GM18498 (cell line): ENCODE data around the gene FLOT2.
A peak's percentile ranks its signal among the peaks of the same experiment; 100 is the strongest.
"Not testable (repeated sequence)": the region's sequence is repeated elsewhere in the genome, so short reads cannot be mapped to it uniquely, and the experiment has no call there.

Experiments used
- ATAC-seq: cut with Tn5 transposase; IDR thresholded peaks from one replicate; pipeline ENCODE4 v1.9.1; 2021; ENCODE audit warnings: mild to moderate bottlenecking, moderate library complexity; ENCODE audit not compliant: unreplicated experiment

Gene FLOT2

GRCh38 chr17:28896884-28897768 is at the start of gene FLOT2:
FLOT2 (minus strand) TSS chr17:28897733; CDS start chr17:28897574, 159 bp downstream.
- peak; percentile 42 for ATAC-seq

DNA sequence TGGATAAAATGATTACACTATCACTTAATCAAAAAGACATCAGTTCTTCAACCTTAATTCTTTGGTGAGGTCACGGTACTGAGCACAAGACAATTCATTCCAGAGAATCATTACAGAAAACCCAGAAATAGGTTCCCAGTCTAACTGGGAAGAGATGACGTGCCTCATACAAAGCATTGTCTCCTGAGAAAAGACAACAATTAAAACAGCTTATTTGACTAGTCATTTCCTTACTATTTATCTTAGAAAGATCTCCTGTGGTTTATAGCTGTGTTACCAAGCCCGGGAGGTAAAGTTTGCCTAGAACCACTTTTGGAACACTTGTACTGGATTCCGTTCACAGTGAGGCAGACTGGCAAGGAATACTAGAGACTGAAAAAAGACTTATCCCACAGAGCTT is 48.7 kb upstream of the FLOT2 start:
- ATAC-seq: no peak

DNA sequence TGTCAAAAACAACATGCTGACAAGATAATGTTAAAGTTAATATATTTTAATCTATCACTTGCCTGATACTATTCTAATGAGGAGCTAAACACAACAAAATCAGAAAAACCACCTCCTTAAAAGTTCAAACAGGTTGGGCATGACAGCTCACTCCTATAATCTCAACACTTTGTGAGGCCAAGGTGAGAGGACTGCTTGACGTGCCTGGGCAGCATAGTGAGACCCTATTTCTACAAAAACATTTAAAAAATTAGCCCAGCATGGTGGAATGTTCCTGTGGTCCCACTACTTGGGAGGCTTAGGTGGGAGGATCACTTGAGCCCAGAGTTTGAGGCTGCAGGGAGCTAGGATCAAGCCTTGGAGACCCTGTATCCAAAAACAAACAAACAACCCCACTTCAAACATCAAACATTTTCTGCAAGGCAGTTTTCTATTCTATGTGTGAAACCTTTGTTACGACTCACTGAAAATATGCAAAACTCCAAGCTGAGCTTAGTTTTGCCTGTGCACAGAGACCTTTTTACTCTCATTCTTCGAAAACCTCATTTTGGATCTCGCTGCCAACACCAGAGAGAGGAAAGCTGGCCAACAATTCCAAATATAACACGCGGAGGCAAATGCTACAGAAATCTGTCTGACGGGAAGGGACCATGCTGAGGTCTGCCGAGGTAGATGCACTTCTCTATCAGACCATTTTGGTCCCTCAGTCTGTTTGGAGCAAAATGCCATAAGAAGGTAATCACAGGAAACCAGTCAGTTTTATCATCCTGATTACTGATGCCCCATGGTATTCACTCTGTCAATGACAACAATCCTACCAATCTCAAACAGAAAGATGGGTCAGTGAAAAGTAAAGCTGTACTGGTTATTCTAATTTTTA is 47.6 kb upstream of the FLOT2 start:
- no peak for ATAC-seq

DNA sequence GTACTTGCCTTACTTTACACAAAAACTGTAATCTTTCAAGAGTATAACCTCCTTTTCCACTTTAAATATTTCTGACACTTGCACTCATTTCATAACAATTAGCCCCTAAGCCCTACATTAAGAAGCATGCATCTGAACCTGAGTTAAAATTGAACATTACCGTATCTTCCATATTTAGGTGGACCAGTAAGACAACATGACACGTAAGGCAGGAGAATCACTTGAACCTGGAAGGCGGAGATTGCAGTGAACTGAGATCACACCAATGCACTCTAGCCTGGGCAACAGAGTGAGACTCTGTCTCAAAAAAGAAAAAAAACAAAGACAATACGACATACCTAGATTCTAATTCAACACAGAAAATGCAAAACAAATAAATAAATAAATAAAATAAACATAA is 46.8 kb upstream of the FLOT2 start:
- ATAC-seq: no peak

DNA sequence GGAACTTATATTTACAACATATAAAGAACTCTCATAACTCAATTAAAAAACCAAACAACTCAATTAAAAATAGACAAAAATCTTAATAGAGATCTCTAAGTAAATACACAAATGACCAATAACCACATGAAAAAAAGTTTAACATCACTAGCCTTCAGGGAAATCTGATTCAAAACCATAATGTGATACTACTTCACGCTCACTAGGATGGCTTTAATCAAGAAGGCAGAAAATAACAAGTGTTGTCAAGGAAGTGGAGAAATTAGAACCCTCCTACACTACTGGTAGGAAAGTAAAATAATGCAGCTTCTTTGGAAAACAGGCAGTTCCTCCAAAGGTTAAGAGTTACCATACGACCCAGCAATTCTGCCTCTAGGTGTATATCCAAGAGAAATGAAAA is 45.4 kb upstream of the FLOT2 start:
- ATAC-seq: no peak

DNA sequence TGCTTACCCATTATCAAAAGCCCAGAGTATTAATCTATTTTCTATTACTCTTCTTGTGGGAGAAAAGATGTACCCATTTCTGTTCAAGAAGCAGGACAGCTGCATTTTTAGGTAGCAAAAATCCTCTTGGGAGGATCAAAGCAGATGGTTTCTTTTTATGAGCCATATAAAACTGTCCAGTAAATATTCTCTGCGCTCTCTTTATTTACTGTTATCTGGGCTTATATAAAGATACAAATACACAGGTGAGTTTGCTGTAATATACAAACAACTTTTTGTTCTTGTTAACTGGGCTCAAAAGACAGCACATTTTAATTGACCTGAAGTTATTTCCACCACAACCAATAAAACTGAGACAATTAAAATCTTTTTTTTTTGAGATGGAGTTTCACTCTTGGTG is 43.7 kb upstream of the FLOT2 start:
- no peak for ATAC-seq

- ATAC-seq: no peak
Observed at GRCh38 chr17:28940675-28941074, 43.1 kb upstream of the FLOT2 start.

DNA sequence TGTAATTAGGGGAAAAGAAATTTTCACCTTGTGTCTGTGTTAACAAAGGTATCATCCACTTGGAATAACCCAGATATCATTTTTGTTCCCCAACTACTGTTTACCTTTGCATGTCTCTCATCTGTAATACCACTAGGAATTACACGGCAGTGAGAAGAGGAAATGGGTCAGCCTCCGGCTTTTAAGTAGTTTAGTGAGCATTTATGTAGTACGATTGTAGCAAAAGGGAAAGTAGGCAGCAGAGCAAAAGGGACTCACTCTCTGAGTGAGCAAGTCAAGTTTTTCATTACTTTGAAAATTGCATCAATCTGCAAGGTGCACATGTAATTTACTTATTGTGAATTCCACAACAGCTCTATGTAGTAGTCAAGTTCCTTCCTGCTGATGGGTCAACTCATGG is 42.6 kb upstream of the FLOT2 start:
- no peak for ATAC-seq

DNA sequence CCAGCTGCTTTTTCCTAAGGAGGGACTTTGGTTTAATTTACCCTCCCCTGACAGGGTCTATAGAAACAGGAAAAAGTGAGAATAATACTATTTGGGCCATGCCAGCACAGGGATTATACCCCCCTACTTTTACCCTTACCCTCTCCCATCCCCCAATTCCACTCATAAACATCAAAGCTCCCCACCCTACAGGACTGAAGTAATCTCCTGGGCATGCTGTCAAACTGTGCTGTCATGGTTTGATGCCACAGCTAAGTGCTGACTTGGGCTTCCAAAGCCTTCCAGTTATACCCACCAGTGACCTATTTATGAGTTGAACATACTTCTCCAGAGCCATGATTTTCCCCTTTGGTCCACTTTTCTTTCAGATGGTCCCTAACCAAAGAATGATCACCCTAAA is 41.0 kb upstream of the FLOT2 start:
- ATAC-seq: no peak

DNA sequence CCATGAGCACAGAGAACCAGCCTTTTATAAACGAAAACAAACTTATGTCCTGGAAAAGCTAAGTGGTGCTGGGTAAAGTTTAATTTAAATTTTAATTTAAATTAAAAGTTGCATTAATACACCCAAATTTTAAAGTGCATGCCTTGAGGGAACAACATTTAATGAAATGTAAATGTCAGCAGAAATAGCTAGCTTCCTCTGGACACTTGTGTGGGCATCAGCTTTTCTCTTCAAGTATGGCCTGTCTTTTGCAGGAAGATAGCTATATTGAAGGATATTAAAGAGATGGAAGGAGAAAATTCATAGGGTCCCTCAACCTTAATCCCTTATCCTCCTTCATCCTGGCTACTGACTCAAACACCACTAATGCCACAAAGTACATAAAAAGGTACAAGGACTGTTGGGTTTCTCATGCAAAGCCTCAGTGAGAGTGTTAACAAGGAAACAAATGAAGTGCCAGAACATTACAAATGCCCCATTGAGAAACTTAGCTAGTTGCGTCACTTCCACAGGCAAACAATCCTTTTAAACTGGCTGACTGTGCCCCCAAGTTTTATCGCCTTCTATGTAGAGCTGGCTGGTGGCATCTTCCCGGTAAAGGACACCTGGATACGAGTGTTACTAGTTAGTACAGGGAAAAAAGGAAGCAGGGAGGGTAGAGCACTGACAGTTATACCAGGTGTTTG is 39.7 kb upstream of the FLOT2 start:
- ATAC-seq: no peak

- no peak for ATAC-seq
Observed at GRCh38 chr17:28935744-28936460, 38.4 kb upstream of the FLOT2 start.

DNA sequence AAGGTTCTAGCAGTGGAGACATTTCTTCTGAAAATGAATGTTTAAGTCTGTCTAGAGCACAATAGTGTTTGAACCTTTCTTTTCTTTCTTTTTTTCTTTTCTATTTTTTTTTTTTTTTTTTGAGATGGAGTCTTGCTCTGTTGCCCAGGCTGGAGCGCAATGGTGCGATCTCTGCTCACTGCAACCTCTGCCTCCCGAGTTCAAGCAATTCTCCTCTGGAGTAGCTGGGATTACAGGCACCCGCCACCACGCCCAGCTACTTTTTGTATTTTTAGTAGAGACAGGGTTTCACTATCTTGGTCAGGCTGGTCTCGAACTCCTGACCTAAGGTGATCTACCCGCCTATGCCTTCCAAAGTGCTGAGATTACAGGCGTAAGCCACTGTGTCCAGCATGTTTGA is 37.0 kb upstream of the FLOT2 start:
- not testable (repeated sequence) for ATAC-seq

GRCh38 chr17:28929787-28930186 is 32.3 kb upstream of the FLOT2 start:
- ATAC-seq: no peak

GRCh38 chr17:28928061-28928460 is 30.5 kb upstream of the FLOT2 start:
- no peak for ATAC-seq

DNA sequence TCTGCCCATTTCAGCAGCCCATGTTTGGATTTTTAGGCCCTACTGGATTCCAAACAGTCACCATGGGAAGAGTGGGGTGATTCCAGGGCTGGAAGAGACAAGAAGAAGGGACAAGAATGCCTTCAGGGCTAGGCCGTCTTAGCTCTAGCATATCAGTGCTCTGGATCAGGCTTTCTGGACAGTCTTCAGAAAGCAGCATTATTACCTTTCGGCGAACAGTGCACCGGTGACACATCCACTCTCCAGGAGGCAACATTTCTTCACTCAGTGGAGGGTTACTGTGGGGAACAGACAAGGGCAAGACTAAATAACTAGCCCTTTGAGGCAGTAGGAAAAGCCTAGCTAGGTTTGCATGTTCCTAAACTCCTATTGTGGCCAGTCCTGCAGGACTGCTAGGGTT is 29.3 kb upstream of the FLOT2 start:
- no peak for ATAC-seq

- ATAC-seq: no peak
Observed at GRCh38 chr17:28926366-28926765, 28.8 kb upstream of the FLOT2 start.

DNA sequence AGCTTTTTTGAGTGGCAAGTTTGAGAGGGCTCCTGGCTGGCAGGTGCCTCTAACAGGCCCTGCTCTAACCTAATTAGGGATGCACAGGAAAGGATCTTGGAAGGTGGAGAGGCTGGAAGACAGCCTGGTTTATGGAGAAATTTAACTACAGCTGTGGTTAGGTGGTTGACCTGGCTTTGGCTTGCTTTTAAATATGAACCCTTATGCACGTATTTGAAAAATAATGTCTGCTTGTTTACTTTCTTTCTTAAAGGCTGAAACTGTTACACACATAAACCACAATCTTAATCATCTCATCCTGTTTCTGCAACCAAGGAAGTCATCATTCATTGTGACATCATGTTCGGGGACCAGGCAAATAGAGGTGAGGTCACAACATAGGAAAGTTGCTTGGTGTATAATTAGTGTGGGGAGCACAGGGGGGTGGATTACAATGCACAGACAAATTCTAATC is 28.4 kb upstream of the FLOT2 start:
- peak; percentile 53 for ATAC-seq

GRCh38 chr17:28920201-28920600 is 22.7 kb upstream of the FLOT2 start:
- no peak for ATAC-seq

GRCh38 chr17:28918295-28918694 is 20.8 kb upstream of the FLOT2 start:
- ATAC-seq: no peak

GRCh38 chr17:28917465-28917864 is 19.9 kb upstream of the FLOT2 start:
- no peak for ATAC-seq

- ATAC-seq: no peak
Observed at GRCh38 chr17:28917029-28917428, 19.5 kb upstream of the FLOT2 start.
